Memory B cell (primary cell): ENCODE results near the gene SLFN12L.
"Not testable (repeated sequence)": the region's sequence is repeated elsewhere in the genome, so short reads cannot be mapped to it uniquely, and the experiment has no call there.

Experiments
- ATAC-seq: fragments of 150-1000 bp; cut with Tn5 transposase; 2 replicates; pipeline ENCODE4 v1.10.0; 2021; ENCODE audit warnings: low read depth, mild to moderate bottlenecking, moderate library complexity
- DNase-seq, 2 donors: peaks; one replicate each; pipeline ENCODE4 v3.0.0; 2022; ENCODE audit warnings: low spot score in 2 of 2
- H3K27ac Mint-ChIP-seq: one replicate; pipeline ENCODE4 v1.8.0; 2022; ENCODE audit warnings: mild to moderate bottlenecking, moderate library complexity, mixed read lengths
- H3K27me3 Mint-ChIP-seq: one replicate; pipeline ENCODE4 v1.8.0; 2022; ENCODE audit warnings: mixed read lengths
- H3K36me3 Mint-ChIP-seq: one replicate; pipeline ENCODE4 v1.8.0; 2022; ENCODE audit warnings: mild to moderate bottlenecking, mixed read lengths
- H3K4me1 Mint-ChIP-seq: one replicate; pipeline ENCODE4 v1.8.0; 2022; ENCODE audit warnings: mixed read lengths
- H3K4me3 Mint-ChIP-seq: one replicate; pipeline ENCODE4 v1.8.0; 2022; ENCODE audit warnings: mild to moderate bottlenecking, moderate library complexity, mixed read lengths
- H3K9me3 Mint-ChIP-seq: one replicate; pipeline ENCODE4 v1.8.0; 2022; ENCODE audit warnings: mixed read lengths

Gene SLFN12L

GRCh38 chr17:35555691-35556090 lies 18.2 kb upstream of the SLFN12L start:
- ATAC-seq (no peak), DNase-seq (no peak)
- no peaks in the 10 kb centered on the region for H3K9me3 Mint-ChIP-seq
- no peak overlapping the region for H3K27ac Mint-ChIP-seq
- no peak overlapping the region for H3K4me3 Mint-ChIP-seq
- H3K36me3 Mint-ChIP-seq, result no peaks in the 10 kb centered on the region
- peaks cover 9% of the 10 kb centered on the region for H3K27me3 Mint-ChIP-seq
- H3K4me1 Mint-ChIP-seq, result no peaks in the 10 kb centered on the region

- no peaks in the 10 kb centered on the region for H3K9me3 Mint-ChIP-seq
- ATAC-seq, result peak; percentile 70
These were observed 17.2 kb upstream of the SLFN12L start for GRCh38 chr17:35554668-35555067.

GRCh38 chr17:35553310-35553709 lies 15.8 kb upstream of the SLFN12L start:
- H3K27me3 Mint-ChIP-seq, result peaks cover 2% of the 10 kb centered on the region
- no peak for DNase-seq
- peaks cover 1% of the 10 kb centered on the region for H3K36me3 Mint-ChIP-seq
- H3K4me3 Mint-ChIP-seq, result no peak overlapping the region
- H3K4me1 Mint-ChIP-seq, result no peaks in the 10 kb centered on the region
- no peaks in the 10 kb centered on the region for H3K9me3 Mint-ChIP-seq
- no peak for ATAC-seq
- no peak overlapping the region for H3K27ac Mint-ChIP-seq

More at GRCh38 chr17:35554668-35555067, 17.2 kb upstream of the SLFN12L start:
- no peak for DNase-seq
- Mint-ChIP-seq H3K4me1 (no peaks in the 10 kb centered on the region), H3K27ac (no peak overlapping the region), H3K4me3 (no peak overlapping the region), H3K27me3 (peaks cover 6% of the 10 kb centered on the region), H3K36me3 (peaks cover 1% of the 10 kb centered on the region)

GRCh38 chr17:35548978-35549377 lies 11.5 kb upstream of the SLFN12L start:
- ATAC-seq (no peak), DNase-seq (no peak)
- peaks cover 1% of the 10 kb centered on the region for H3K36me3 Mint-ChIP-seq
- peaks cover 6% of the 10 kb centered on the region for H3K4me1 Mint-ChIP-seq
- H3K9me3 Mint-ChIP-seq, result no peaks in the 10 kb centered on the region
- no peak overlapping the region for H3K4me3 Mint-ChIP-seq
- H3K27me3 Mint-ChIP-seq, result no peaks in the 10 kb centered on the region
- no peak overlapping the region for H3K27ac Mint-ChIP-seq

GRCh38 chr17:35548208-35548810 lies 10.8 kb upstream of the SLFN12L start:
- ATAC-seq (no peak), DNase-seq (no peak)
- Mint-ChIP-seq H3K4me1 (peaks cover 8% of the 10 kb centered on the region), H3K27ac (no peak overlapping the region), H3K36me3 (peaks cover 1% of the 10 kb centered on the region), H3K9me3 (no peaks in the 10 kb centered on the region), H3K4me3 (no peak overlapping the region), H3K27me3 (no peaks in the 10 kb centered on the region)

- peaks cover 1% of the 10 kb centered on the region for H3K36me3 Mint-ChIP-seq
- DNase-seq (no peak), ATAC-seq (peak; percentile 39)
- no peak overlapping the region for H3K27ac Mint-ChIP-seq
- no peak overlapping the region for H3K4me3 Mint-ChIP-seq
- no peaks in the 10 kb centered on the region for H3K27me3 Mint-ChIP-seq
- no peaks in the 10 kb centered on the region for H3K9me3 Mint-ChIP-seq
- peaks cover 14% of the 10 kb centered on the region for H3K4me1 Mint-ChIP-seq
These were observed 9.0 kb upstream of the SLFN12L start for GRCh38 chr17:35546487-35546886.

- Mint-ChIP-seq H3K4me1 (peaks cover 22% of the 10 kb centered on the region), H3K27ac (no peak overlapping the region)
- ATAC-seq, result no peak
These were observed 7.7 kb upstream of the SLFN12L start for GRCh38 chr17:35545150-35545549.

GRCh38 chr17:35543856-35544255 lies 6.4 kb upstream of the SLFN12L start:
- Mint-ChIP-seq H3K27ac (no peak overlapping the region), H3K9me3 (no peaks in the 10 kb centered on the region), H3K27me3 (no peaks in the 10 kb centered on the region)

More at GRCh38 chr17:35545150-35545549, 7.7 kb upstream of the SLFN12L start:
- DNase-seq, result no peak
- Mint-ChIP-seq H3K9me3 (no peaks in the 10 kb centered on the region), H3K36me3 (peaks cover 1% of the 10 kb centered on the region), H3K4me3 (no peak overlapping the region), H3K27me3 (no peaks in the 10 kb centered on the region)

GRCh38 chr17:35542990-35543389 lies 5.5 kb upstream of the SLFN12L start:
- H3K4me3 Mint-ChIP-seq, result no peak overlapping the region
- H3K9me3 Mint-ChIP-seq, result no peaks in the 10 kb centered on the region
- no peak overlapping the region for H3K27ac Mint-ChIP-seq
- no peak for DNase-seq
- no peak for ATAC-seq
- no peaks in the 10 kb centered on the region for H3K36me3 Mint-ChIP-seq
- H3K27me3 Mint-ChIP-seq, result no peaks in the 10 kb centered on the region
- peaks cover 28% of the 10 kb centered on the region for H3K4me1 Mint-ChIP-seq

More at GRCh38 chr17:35543856-35544255, 6.4 kb upstream of the SLFN12L start:
- H3K4me3 Mint-ChIP-seq, result no peak overlapping the region
- H3K4me1 Mint-ChIP-seq, result peaks cover 27% of the 10 kb centered on the region
- no peaks in the 10 kb centered on the region for H3K36me3 Mint-ChIP-seq
- ATAC-seq, result no peak
- DNase-seq, result no peak

- H3K36me3 Mint-ChIP-seq, result no peaks in the 10 kb centered on the region
- peak overlapping the region; percentile 94 for H3K27ac Mint-ChIP-seq
- H3K4me1 Mint-ChIP-seq, result peaks cover 33% of the 10 kb centered on the region
- H3K27me3 Mint-ChIP-seq, result no peaks in the 10 kb centered on the region
- H3K9me3 Mint-ChIP-seq, result no peaks in the 10 kb centered on the region
- ATAC-seq (no peak), DNase-seq (no peak)
- peak overlapping the region; percentile 90 for H3K4me3 Mint-ChIP-seq
These were observed 4.0 kb upstream of the SLFN12L start for GRCh38 chr17:35541434-35541833.

GRCh38 chr17:35540589-35541404 lies 3.3 kb upstream of the SLFN12L start:
- no peaks in the 10 kb centered on the region for H3K36me3 Mint-ChIP-seq
- peak; percentile 19 to 20 for DNase-seq
- H3K4me3 Mint-ChIP-seq, result peak overlapping the region; percentile 90
- no peaks in the 10 kb centered on the region for H3K27me3 Mint-ChIP-seq
- peak overlapping the region; percentile 94 for H3K27ac Mint-ChIP-seq
- ATAC-seq, result peak; percentile 76
- no peaks in the 10 kb centered on the region for H3K9me3 Mint-ChIP-seq
- peaks cover 31% of the 10 kb centered on the region for H3K4me1 Mint-ChIP-seq

GRCh38 chr17:35539659-35540026 lies 2.2 kb upstream of the SLFN12L start:
- no peaks in the 10 kb centered on the region for H3K36me3 Mint-ChIP-seq
- H3K9me3 Mint-ChIP-seq, result no peaks in the 10 kb centered on the region
- H3K4me1 Mint-ChIP-seq, result peaks cover 31% of the 10 kb centered on the region
- H3K27me3 Mint-ChIP-seq, result no peaks in the 10 kb centered on the region
- H3K4me3 Mint-ChIP-seq, result peak overlapping the region; percentile 85
- DNase-seq (no peak), ATAC-seq (no peak)
- H3K27ac Mint-ChIP-seq, result peak overlapping the region; percentile 94

- no peak for ATAC-seq
- Mint-ChIP-seq H3K36me3 (no peaks in the 10 kb centered on the region), H3K27ac (no peak overlapping the region), H3K4me1 (peaks cover 26% of the 10 kb centered on the region), H3K4me3 (peak overlapping the region; percentile 52), H3K27me3 (no peaks in the 10 kb centered on the region), H3K9me3 (no peaks in the 10 kb centered on the region)
- no peak for DNase-seq
These were observed 760 bp downstream of the SLFN12L start for GRCh38 chr17:35536664-35537171.

GRCh38 chr17:35535406-35535805 lies 2.1 kb downstream of the SLFN12L start:
- not testable (repeated sequence) for H3K9me3 Mint-ChIP-seq, H3K27me3 Mint-ChIP-seq, H3K36me3 Mint-ChIP-seq, H3K4me3 Mint-ChIP-seq, DNase-seq, H3K27ac Mint-ChIP-seq, ATAC-seq
- H3K4me1 Mint-ChIP-seq, result peaks cover 20% of the 10 kb centered on the region
